ENCODE data around the gene NEU4. TPM values are rescaled to one million over a fixed set of nuclear protein-coding genes. Genes with fewer than 3 reads are reported as not detected.

NEU4 gene
- 0.75 TPM for polyA plus RNA-seq (2012; ENCODE audit: insufficient read length, low read depth)

- TF ChIP-seq TAF1 (IDR thresholded peaks at IDR 0.05; ENCODE audit: borderline replicate concordance, insufficient read depth, low read length) (no peak), POLR2AphosphoS5 (IDR thresholded peaks at IDR 0.05; ENCODE audit: low read depth, low read length) (no peak), SIN3A (IDR thresholded peaks at IDR 0.05; ENCODE audit: borderline replicate concordance, insufficient read depth, low read length) (no peak), FOXP2 (optimal IDR thresholded peaks at IDR 0.05; ENCODE audit: borderline replicate concordance, extremely low read depth, extremely low read length, insufficient read depth) (no peak)
- TF ChIP-seq, protein P1, sequence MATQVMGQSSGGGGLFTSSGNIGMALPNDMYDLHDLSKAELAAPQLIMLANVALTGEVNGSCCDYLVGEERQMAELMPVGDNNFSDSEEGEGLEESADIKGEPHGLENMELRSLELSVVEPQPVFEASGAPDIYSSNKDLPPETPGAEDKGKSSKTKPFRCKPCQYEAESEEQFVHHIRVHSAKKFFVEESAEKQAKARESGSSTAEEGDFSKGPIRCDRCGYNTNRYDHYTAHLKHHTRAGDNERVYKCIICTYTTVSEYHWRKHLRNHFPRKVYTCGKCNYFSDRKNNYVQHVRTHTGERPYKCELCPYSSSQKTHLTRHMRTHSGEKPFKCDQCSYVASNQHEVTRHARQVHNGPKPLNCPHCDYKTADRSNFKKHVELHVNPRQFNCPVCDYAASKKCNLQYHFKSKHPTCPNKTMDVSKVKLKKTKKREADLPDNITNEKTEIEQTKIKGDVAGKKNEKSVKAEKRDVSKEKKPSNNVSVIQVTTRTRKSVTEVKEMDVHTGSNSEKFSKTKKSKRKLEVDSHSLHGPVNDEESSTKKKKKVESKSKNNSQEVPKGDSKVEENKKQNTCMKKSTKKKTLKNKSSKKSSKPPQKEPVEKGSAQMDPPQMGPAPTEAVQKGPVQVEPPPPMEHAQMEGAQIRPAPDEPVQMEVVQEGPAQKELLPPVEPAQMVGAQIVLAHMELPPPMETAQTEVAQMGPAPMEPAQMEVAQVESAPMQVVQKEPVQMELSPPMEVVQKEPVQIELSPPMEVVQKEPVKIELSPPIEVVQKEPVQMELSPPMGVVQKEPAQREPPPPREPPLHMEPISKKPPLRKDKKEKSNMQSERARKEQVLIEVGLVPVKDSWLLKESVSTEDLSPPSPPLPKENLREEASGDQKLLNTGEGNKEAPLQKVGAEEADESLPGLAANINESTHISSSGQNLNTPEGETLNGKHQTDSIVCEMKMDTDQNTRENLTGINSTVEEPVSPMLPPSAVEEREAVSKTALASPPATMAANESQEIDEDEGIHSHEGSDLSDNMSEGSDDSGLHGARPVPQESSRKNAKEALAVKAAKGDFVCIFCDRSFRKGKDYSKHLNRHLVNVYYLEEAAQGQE (IDR thresholded peaks at IDR 0.05; ENCODE audit: insufficient read depth in 1 of 2, low read depth in 2 of 2, low read length in 2 of 2) = no peak
These were observed at the start of gene NEU4 for GRCh38 chr2:241808721-241809382. Gene NEU4, plus strand, starts transcription at chr2:241809193. Its CDS starts 5,292 bp downstream, at chr2:241814485.

DNA sequence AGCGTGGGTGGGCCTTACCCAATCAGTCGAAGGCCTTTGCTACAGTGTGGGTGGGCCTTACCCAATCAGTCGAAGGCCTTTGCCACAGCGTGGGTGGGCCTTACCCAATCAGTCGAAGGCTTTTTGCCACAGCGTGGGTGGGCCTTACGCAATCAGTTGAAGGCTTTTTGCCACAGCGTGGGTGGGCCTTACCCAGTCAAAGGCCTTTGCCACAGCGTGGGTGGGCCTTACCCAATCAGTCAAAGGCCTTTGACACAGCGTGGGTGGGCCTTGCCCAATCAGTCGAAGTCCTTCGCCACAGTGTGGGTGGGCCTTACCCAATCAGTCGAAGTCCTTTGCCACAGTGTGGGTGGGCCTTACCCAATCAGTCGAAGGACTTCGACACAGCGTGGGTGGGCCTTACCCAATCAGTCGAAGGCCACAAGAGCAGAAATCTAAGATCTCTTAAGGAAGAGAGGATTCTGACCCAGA lies 48.7 kb upstream of the NEU4 start:
- TF ChIP-seq SIN3A (IDR thresholded peaks at IDR 0.05; ENCODE audit: borderline replicate concordance, insufficient read depth, low read length) = no peak
- TF ChIP-seq, protein P1 (IDR thresholded peaks at IDR 0.05; ENCODE audit: insufficient read depth in 1 of 2, low read depth in 2 of 2, low read length in 2 of 2) = no peak
- no peak for TF ChIP-seq TAF1 (IDR thresholded peaks at IDR 0.05; ENCODE audit: borderline replicate concordance, insufficient read depth, low read length)
- no peak for TF ChIP-seq FOXP2 (optimal IDR thresholded peaks at IDR 0.05; ENCODE audit: borderline replicate concordance, extremely low read depth, extremely low read length, insufficient read depth)
- TF ChIP-seq POLR2AphosphoS5 (IDR thresholded peaks at IDR 0.05; ENCODE audit: low read depth, low read length) = no peak

DNA sequence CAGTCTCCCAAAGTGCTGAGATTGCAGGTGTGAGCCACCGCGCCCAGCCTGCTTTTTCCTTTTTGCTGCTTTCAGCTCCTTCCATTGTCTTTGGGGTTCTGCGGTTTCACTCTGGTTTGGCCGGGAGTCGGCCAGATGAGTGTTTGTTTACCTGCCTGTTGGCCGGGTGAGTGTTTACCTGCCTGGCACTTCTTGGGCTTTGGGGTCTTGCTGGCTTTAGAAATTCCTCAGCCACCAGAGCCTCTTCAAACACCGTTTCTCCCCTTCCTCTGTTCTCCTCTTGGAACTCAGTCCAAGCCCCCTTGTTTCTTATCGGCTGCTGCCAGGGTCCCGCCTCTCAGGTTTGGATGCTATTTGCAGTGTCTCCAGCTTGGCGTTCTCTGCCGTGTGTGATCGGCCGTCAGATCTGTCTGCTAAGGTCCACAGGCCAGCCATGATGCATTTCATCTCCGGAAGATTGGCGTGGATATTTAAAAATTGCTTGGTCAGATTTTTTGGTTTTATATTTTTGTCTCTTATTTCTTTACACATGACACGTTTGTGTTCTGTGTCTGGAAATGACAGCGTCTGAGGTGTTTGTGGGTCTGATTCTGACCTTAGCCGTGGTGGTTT lies 46.6 kb upstream of the NEU4 start:
- TF ChIP-seq TAF1 (IDR thresholded peaks at IDR 0.05; ENCODE audit: borderline replicate concordance, insufficient read depth, low read length) = no peak
- peak; percentile 26 for TF ChIP-seq FOXP2 (optimal IDR thresholded peaks at IDR 0.05; ENCODE audit: borderline replicate concordance, extremely low read depth, extremely low read length, insufficient read depth)
- no peak for TF ChIP-seq POLR2AphosphoS5 (IDR thresholded peaks at IDR 0.05; ENCODE audit: low read depth, low read length)

GRCh38 chr2:241762933-241763369 lies 46.0 kb upstream of the NEU4 start:
- TF ChIP-seq POLR2AphosphoS5 (IDR thresholded peaks at IDR 0.05; ENCODE audit: low read depth, low read length) = no peak

- TF ChIP-seq POLR2AphosphoS5 (IDR thresholded peaks at IDR 0.05; ENCODE audit: low read depth, low read length) (no peak), FOXP2 (optimal IDR thresholded peaks at IDR 0.05; ENCODE audit: borderline replicate concordance, extremely low read depth, extremely low read length, insufficient read depth) (no peak)
These were observed 45.3 kb upstream of the NEU4 start for GRCh38 chr2:241763551-241764274.

DNA sequence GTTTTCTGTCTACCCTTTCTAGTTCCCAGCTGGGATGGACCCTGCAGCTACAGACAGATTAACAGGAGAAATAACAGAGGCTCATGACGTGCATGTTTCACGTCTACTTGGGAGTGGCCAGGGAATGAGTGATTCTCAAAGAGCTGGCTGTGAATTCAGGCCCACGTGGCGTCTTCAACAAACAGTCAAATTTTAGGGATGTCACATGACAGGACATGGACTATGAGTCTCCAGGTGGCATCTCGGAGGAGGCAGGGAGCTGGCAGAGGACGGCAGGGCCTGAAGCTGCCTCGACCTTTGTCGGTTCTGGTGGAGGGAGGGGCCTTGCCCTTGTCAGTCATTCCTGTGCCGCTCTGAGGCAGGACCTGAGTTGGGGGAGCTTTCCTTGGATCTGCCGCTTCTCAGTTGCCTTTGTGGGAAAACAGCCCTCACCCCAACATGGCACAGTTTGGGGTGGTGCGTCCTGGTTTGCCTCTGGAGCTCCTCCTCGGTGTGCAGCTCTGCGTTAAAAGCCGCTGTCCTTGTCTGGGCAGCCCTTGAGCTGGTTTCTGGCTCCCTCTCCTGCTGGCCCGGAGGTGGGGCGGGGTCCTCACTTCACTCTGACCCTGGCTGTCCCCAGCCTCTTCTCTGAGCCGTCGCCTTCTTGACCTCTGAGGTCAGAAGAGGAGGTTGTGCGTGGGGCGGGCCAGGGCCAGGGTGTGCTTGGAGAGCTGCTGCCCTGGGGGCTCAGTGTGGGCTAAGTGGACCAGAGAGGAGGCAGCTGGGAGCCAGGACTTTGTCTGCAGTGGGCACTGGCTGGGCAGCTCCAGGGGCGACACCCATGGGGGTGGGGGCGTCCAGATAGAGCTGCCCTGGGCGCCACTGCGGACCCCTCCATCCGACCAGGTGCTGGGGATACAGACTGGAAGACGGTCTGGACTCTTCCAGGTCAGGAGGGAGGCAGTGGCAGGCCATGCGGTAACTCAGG lies 44.4 kb upstream of the NEU4 start:
- no peak for TF ChIP-seq FOXP2 (optimal IDR thresholded peaks at IDR 0.05; ENCODE audit: borderline replicate concordance, extremely low read depth, extremely low read length, insufficient read depth)
- no peak for TF ChIP-seq TAF1 (IDR thresholded peaks at IDR 0.05; ENCODE audit: borderline replicate concordance, insufficient read depth, low read length)
- TF ChIP-seq, protein P1 (IDR thresholded peaks at IDR 0.05; ENCODE audit: insufficient read depth in 1 of 2, low read depth in 2 of 2, low read length in 2 of 2) = no peak
- TF ChIP-seq SIN3A (IDR thresholded peaks at IDR 0.05; ENCODE audit: borderline replicate concordance, insufficient read depth, low read length) = no peak
- TF ChIP-seq POLR2AphosphoS5 (IDR thresholded peaks at IDR 0.05; ENCODE audit: low read depth, low read length) = no peak

All from PFSK-1 (cell line).